HuH-7 (cell line): ENCODE results near the gene DDX41.

Experiments
- DNase-seq: peaks from one replicate; pipeline ENCODE4 v3.0.0; 2011; ENCODE audit warnings: low spot score

Gene DDX41

DNA sequence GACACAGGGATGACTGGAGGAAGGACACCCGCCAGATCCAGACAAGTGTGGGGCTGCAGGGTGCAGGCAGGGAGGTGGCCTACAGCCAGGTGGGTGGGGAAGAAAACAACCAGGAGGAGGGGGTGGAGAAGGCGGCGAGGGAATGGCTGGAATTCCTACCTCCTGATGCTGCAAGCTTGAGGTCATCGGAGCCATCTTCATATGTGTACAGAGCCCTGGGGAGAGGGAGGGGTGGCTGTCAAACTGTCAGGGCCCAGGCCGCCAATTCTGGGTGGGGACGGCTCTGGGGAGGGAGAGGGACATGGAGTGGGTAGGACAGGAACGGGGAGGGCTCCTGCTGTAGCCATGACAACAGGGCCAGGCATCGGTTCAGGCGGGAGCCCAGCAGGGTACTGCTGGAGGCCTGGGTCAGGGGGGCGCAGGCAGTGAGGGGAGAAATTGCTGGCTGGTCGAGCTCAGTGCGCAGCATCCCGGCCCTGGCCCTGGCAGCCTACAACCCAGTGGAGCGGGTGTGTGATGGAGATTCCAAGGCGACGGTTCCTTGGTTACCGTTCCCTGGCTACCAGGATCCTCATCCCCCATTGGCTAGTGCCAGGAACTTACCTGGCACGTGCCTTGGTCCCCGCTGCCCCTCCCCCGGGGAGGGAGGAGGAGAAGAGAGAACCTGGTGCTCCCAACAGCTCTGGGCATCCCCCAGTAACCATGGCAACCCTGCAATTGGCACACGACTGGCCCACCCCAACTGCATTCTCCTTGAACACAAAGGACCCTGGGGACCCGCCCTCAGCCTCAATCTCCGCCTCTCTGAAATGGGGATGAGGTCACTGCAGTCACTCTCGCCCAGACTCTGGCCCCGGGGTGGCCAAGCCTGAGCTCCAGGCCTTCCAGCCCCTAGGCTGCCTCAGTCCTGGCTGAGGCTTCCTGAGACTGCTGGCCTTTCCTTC lies 47.8 kb downstream of the DDX41 start:
- DNase-seq, result no peak

DNA sequence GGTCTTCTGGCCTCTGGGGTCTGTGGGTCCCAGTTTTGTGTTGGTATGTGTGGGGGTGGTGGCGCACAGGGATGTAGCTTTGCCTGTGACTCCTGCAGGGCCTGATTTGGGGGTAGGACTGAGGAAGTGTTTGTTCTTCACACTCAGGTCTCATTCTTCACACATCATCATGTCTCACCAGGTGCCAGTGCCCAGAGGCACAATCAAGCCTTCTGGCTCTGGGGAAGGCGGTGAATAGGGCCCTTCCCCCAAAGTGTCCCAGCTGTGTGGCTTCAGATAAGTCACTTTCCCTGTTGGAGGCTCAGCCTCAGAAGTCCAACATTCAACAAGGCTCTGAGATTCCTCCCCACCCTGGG lies 48.5 kb downstream of the DDX41 start:
- no peak for DNase-seq

DNA sequence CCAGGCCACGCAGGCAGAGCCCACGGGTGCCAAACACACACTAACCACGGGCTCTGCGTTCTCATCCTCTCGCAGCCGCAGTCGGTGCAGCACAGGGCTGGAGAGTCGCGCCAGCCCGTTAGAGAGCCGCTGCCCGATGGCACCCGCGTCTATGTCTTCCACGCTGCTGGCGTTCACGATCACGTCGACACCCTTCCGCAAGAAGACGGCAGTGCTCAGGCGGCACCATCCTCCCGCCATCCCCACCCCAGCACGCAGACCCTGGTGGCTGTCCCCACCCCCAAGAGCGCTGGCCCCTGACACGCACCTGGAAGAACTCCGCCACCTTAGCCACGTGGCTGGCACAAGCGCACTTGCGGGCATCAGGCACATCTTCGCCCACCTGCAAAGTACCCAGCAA lies 49.3 kb downstream of the DDX41 start:
- DNase-seq, result no peak

DNA sequence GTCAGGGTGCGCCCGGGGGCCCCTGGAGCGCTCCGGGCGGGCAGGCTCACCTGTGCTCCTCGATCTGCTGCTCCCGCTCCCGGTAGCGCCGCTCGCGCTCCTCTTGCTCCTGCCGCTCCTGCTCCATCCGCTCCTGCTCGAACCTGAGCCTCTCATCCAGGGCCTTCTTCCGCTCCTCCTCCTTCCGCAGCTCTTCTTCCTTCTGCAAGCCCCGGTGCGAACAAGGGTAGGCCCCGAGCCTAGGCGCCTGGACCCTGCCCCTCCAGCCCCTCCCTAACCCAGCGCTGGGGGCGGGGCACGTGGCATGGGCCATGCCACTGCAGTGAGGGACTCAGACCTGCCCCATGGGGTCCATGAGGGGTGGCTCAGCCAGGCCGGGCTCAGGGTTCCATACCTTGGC lies 49.9 kb downstream of the DDX41 start:
- DNase-seq, result no peak

DNA sequence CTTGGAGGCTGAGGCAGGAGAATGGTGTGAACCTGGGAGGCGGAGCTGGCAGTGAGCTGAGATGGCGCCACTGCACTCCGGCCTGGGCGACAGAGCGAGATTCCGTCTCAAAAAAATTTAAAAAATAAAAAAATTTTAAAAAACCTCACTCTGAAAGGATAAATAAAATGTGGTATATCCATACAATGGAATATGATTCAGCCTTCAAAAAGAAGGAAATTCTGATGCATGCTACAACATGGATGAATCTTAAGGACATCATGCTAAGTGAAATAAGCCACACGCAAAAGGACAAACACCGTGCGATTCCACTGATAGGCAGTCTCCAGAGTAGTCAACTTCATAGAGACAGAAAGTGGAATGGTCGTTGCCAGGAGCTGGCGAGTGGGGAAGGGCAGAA lies 51.7 kb downstream of the DDX41 start:
- no peak for DNase-seq

DNA sequence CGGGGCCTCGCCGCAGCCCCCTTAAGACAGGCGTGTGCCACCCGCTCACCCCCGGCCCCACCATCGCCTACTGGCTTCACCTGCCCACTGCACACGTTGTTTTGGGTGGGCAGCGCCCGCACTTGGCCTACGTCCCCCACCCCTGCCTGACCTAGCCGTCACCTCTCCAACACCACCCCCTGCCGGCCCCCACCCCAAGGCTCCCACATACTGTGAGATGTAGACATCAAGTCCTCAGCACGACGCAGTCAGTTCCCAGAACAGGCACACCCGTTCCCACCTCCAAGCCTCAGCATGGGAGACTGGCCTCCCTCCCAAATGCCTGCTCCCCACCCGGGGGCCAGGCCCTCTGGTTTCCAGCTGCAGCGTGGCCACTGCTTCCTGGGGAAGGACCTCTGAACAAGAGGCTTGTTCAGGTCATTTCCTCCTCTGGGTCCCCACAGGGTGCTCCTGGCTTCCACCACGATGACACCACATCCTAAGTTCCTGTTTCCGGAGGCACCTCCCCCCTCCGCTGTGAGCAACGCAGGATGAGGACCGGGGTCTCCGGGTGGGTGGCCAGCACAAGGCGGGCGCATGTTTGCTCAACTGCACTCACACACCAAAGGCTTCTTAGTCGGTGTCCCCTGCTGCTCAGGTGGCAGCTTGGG lies 54.6 kb downstream of the DDX41 start:
- DNase-seq, result no peak
